Kidney (tissue), 14 donors: ENCODE data around the gene LSM14B. TPM values are rescaled to one million over a fixed set of nuclear protein-coding genes. Genes with fewer than 3 reads are reported as not detected.

ENCODE experiments used
- DNase-seq, 5 donors: peaks; one replicate each; pipeline ENCODE4 v3.0.0-alpha.2; 2013 to 2020
- FAIRE-seq: peaks from 2 replicates; lab custom pipeline; 2012; peaks lifted over from hg19 to GRCh38; lab: Jason Lieb, UNC
- H3K27ac ChIP-seq, 2 donors: one replicate each; pipeline ENCODE4 v1.7.0; 2013; ENCODE audit warnings: low read depth in 2 of 2, low read length in 2 of 2, inconsistent platforms in 1 of 2
- H3K27me3 ChIP-seq: one replicate; pipeline ENCODE4 v1.7.1; 2013; ENCODE audit warnings: low read length, inconsistent platforms; ENCODE audit not compliant: control insufficient read depth, insufficient read depth
- H3K36me3 ChIP-seq, 3 donors: one replicate each; pipeline versions ENCODE4 v1.7.0 to v1.7.1; 2013; ENCODE audit warnings: low read length in 3 of 3, control low read depth in 1 of 3, inconsistent platforms in 1 of 3; ENCODE audit not compliant: insufficient read depth in 3 of 3, control insufficient read depth in 2 of 3
- H3K4me1 ChIP-seq, 3 donors: one replicate each; pipeline versions ENCODE4 v1.7.0 to v1.7.1; 2013; ENCODE audit warnings: low read length in 3 of 3, inconsistent platforms in 1 of 3, low read depth in 1 of 3; ENCODE audit not compliant: control insufficient read depth in 2 of 3, insufficient read depth in 2 of 3
- H3K4me3 ChIP-seq, 3 donors: one replicate each; pipeline versions ENCODE4 v1.7.0 to v1.8.1; 2013; ENCODE audit warnings: low read length in 3 of 3, control low read depth in 1 of 3, inconsistent platforms in 1 of 3
- H3K9ac ChIP-seq, 3 donors: one replicate each; pipeline versions ENCODE4 v1.7.0 to v1.7.1; 2013; ENCODE audit warnings: low read length in 3 of 3, control low read depth in 1 of 3, inconsistent platforms in 1 of 3
- H3K9me3 ChIP-seq, 3 donors: one replicate each; pipeline versions ENCODE4 v1.7.0 to v1.7.1; 2013; ENCODE audit warnings: low read length in 3 of 3, control low read depth in 1 of 3, inconsistent platforms in 1 of 3; ENCODE audit not compliant: control insufficient read depth in 2 of 3, insufficient read depth in 1 of 3
- intact Hi-C: fragments of 100-400 bp; cut with DNase I; formaldehyde crosslinking; loops from one replicate; pipeline ENCODE4 v1.11.1; 2022
- polyA plus RNA-seq: library from polyadenylated mRNA; stranded (reverse); fragments of 350-450 nt; fragmentation: Illumina TruSeq; extraction: RNeasy Lipid Tissue Mini Kit (QIAGEN cat#74804); gene quantifications from one replicate; pipeline ENCODE4 v1.2.3, GENCODE V29; 2014; ENCODE audit warnings: low read depth, low replicate concordance; ENCODE audit not compliant: insufficient read depth
- total RNA-seq: library from RNA; stranded (reverse); fragmentation: NEBNext Ultra II Directional; extraction: Animal tissue kit (Norgen Biotek cat#: 25700); gene quantifications from one replicate; pipeline ENCODE4 v1.2.1, GENCODE V29; 2021
- TF ChIP-seq, protein P1 (sequence below): IDR thresholded peaks from 3 replicates; pipeline ENCODE4 v1.5.1; 2012; ENCODE audit warnings: mild to moderate bottlenecking, moderate library complexity, borderline replicate concordance; ENCODE audit not compliant: insufficient read depth; ENCODE audit errors: extremely low read depth
- donor health status: control.
- donor health status: control.
- donor health status: control.
- donor health status: control.
- donor health status: control.
- donor health status: DM: yes; HTN: yes; CAD: no.
- donor health status: Normal renal cell carcinoma (clear cell type).

The LSM14B gene
- total and polyA plus RNA-seq, 2 donors from 2014 or later, result 18.0 to 31.6 TPM

GRCh38 chr20:62119591-62120364 lies 2.5 kb upstream of the LSM14B start:
- peak overlapping the region; percentile 32 to 73 for H3K27ac ChIP-seq
- peak overlapping the region in 1 of 3 donors; percentile 30 for H3K4me3 ChIP-seq
- no peaks in the 10 kb centered on the region for H3K9me3 ChIP-seq
- H3K9ac ChIP-seq, result peak overlapping the region in 1 of 3 donors; percentile 24
- H3K4me1 ChIP-seq, result peaks cover 0 to 26% (median 10%) of the 10 kb centered on the region in 3 donors
- no peaks in the 10 kb centered on the region for H3K27me3 ChIP-seq
- intact Hi-C loops, result no loop called here
- TF ChIP-seq, protein P1, sequence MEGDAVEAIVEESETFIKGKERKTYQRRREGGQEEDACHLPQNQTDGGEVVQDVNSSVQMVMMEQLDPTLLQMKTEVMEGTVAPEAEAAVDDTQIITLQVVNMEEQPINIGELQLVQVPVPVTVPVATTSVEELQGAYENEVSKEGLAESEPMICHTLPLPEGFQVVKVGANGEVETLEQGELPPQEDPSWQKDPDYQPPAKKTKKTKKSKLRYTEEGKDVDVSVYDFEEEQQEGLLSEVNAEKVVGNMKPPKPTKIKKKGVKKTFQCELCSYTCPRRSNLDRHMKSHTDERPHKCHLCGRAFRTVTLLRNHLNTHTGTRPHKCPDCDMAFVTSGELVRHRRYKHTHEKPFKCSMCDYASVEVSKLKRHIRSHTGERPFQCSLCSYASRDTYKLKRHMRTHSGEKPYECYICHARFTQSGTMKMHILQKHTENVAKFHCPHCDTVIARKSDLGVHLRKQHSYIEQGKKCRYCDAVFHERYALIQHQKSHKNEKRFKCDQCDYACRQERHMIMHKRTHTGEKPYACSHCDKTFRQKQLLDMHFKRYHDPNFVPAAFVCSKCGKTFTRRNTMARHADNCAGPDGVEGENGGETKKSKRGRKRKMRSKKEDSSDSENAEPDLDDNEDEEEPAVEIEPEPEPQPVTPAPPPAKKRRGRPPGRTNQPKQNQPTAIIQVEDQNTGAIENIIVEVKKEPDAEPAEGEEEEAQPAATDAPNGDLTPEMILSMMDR, result no peak
- FAIRE-seq (no peak), DNase-seq (peak in 3 of 5 donors; percentile 23 to 64 (median 53))
- peaks cover 0 to 3% (median 0%) of the 10 kb centered on the region in 3 donors for H3K36me3 ChIP-seq

GRCh38 chr20:62120365-62120762 lies 1.9 kb upstream of the LSM14B start:
- no peaks in the 10 kb centered on the region for H3K9me3 ChIP-seq
- TF ChIP-seq, protein P1, result no peak
- DNase-seq, result no peak
- H3K36me3 ChIP-seq, result peaks cover 4 to 7% (median 5%) of the 10 kb centered on the region in 3 donors
- peak overlapping the region in 1 of 3 donors; percentile 30 for H3K4me3 ChIP-seq
- intact Hi-C loops, result no loop called here
- H3K27me3 ChIP-seq, result no peaks in the 10 kb centered on the region
- FAIRE-seq, result no peak
- peaks cover 0 to 26% (median 10%) of the 10 kb centered on the region in 3 donors for H3K4me1 ChIP-seq
- H3K27ac ChIP-seq, result peak overlapping the region; percentile 32 to 73
- H3K9ac ChIP-seq, result peak overlapping the region in 1 of 3 donors; percentile 24

- Histone ChIP-seq H3K9ac (peak overlapping the region; percentile 11 to 73 (median 54)), H3K36me3 (peaks cover 5 to 13% (median 10%) of the 10 kb centered on the region in 3 donors), H3K4me3 (peak overlapping the region; percentile 39 to 54 (median 54)), H3K9me3 (no peaks in the 10 kb centered on the region), H3K4me1 (peaks cover 0 to 29% (median 10%) of the 10 kb centered on the region in 3 donors), H3K27ac (peak overlapping the region; percentile 94 to 95), H3K27me3 (no peaks in the 10 kb centered on the region)
- DNase-seq, result peak in 1 of 5 donors; percentile 89
- intact Hi-C loops, result no loop called here
- TF ChIP-seq, protein P1, result no peak
- no peak for FAIRE-seq
Observed at GRCh38 chr20:62120990-62121775, 1.1 kb upstream of the LSM14B start.
